Measurements from ENCODE around the gene NRCAM.

The NRCAM gene

GRCh38 chr7:108108131-108108530 is 348.1 kb downstream of the NRCAM start:
- POLR2A ChIA-PET, result no interaction called here
- no peak for DNase-seq (ENCODE audit: extremely low spot score)
- CTCF ChIA-PET, result no interaction called here
- TF ChIP-seq FOXK2 (IDR thresholded peaks at IDR 0.05), result no peak
- TF ChIP-seq FOXM1 (IDR thresholded peaks at IDR 0.05; ENCODE audit: borderline replicate concordance), result no peak
- TF ChIP-seq, protein P1, sequence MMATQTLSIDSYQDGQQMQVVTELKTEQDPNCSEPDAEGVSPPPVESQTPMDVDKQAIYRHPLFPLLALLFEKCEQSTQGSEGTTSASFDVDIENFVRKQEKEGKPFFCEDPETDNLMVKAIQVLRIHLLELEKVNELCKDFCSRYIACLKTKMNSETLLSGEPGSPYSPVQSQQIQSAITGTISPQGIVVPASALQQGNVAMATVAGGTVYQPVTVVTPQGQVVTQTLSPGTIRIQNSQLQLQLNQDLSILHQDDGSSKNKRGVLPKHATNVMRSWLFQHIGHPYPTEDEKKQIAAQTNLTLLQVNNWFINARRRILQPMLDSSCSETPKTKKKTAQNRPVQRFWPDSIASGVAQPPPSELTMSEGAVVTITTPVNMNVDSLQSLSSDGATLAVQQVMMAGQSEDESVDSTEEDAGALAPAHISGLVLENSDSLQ (IDR thresholded peaks at IDR 0.05), result no peak
- TF ChIP-seq BHLHE40 (IDR thresholded peaks at IDR 0.05; ENCODE audit: borderline replicate concordance), result no peak
- TF ChIP-seq TARDBP (IDR thresholded peaks at IDR 0.05), result no peak
- no peak for TF ChIP-seq FOXA1 (IDR thresholded peaks at IDR 0.05)
- no peak for TF ChIP-seq ELF4 (IDR thresholded peaks at IDR 0.05)
- TF ChIP-seq HDGF (IDR thresholded peaks at IDR 0.05; ENCODE audit: borderline replicate concordance), result no peak
- TF ChIP-seq ARNT (IDR thresholded peaks at IDR 0.05), result no peak
- no peak for TF ChIP-seq SUZ12 (IDR thresholded peaks at IDR 0.05)
- no peak for TF ChIP-seq L3MBTL2 (conservative IDR thresholded peaks at IDR 0.05)

DNA sequence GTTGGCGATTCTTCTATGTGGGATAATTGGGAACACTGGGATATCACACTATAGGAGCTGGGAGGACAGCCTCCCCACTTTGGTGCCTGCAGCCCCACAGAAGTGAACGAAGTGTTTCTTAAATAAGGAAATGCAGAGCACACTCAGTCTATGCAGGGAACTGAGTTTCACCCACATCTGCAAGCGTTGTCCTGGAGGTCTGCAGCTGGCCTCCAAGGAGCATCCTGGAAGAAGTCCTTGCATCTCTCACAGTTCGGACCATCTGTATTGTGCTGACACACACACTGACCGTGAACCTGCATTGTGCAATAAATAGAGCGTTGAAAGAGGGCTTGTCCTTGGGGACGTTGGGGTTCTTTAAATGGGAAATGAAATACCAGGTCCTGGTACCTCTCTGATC is 351.9 kb downstream of the NRCAM start:
- ChIA-PET CTCF (no interaction called here), POLR2A (no interaction called here)
- TF ChIP-seq, protein P1 (IDR thresholded peaks at IDR 0.05), result no peak
- TF ChIP-seq CTBP1 (IDR thresholded peaks at IDR 0.05; ENCODE audit: borderline replicate concordance), result no peak
- TF ChIP-seq ZNF384 (IDR thresholded peaks at IDR 0.05), result no peak
- TF ChIP-seq FOXA1 (IDR thresholded peaks at IDR 0.05), result no peak
- no peak for TF ChIP-seq NFRKB (IDR thresholded peaks at IDR 0.05)
- no peak for TF ChIP-seq TARDBP (IDR thresholded peaks at IDR 0.05)
- no peak for TF ChIP-seq ELF4 (IDR thresholded peaks at IDR 0.05)
- no peak for TF ChIP-seq FOXM1 (IDR thresholded peaks at IDR 0.05; ENCODE audit: borderline replicate concordance)
- no peak for TF ChIP-seq SP1 (IDR thresholded peaks at IDR 0.05)
- no peak for TF ChIP-seq L3MBTL2 (conservative IDR thresholded peaks at IDR 0.05)
- no peak for TF ChIP-seq LEF1 (IDR thresholded peaks at IDR 0.05; ENCODE audit: borderline replicate concordance)
- no peak for TF ChIP-seq SUZ12 (IDR thresholded peaks at IDR 0.05)
- no peak for TF ChIP-seq BHLHE40 (IDR thresholded peaks at IDR 0.05; ENCODE audit: borderline replicate concordance)
- TF ChIP-seq ARNT (IDR thresholded peaks at IDR 0.05), result no peak
- TF ChIP-seq FOXK2 (IDR thresholded peaks at IDR 0.05), result no peak
- TF ChIP-seq HDGF (IDR thresholded peaks at IDR 0.05; ENCODE audit: borderline replicate concordance), result no peak
- DNase-seq (ENCODE audit: extremely low spot score), result no peak

DNA sequence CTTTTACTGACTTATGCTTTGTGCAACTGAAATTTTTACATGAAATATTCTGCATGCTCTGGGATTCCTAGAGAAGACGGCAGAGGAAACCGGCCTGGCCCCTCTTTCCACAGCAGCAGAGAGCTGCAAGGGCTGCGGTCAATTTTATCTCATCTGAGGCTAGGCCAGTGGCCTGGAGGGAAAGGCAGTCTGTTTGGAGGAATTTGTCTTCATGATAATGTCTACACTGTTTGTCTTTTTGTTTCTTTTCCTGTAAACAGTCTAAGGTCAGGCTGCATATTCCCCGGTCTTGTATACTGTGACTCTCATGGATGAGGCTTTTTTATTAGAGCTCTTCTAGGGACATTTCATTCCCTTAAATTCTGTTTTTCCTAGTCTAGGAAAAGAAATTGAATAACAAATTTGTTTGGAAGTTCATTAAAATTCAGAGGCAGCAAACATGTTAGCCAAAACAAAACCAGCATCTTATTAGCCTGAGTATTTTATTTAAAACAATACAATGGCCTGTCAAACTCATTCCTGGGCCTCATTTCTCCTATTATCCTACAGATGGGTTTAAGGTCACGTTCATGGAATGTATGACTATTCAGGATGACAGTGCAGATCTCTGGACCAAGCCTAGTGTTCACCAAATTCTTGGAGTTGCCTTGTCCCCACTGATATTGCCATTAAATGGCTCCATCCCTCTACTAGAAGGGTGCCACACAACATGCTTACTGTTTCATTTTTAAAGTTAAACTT is 352.5 kb downstream of the NRCAM start:
- ChIA-PET POLR2A (no interaction called here), CTCF (no interaction called here)
- TF ChIP-seq FOXM1 (IDR thresholded peaks at IDR 0.05; ENCODE audit: borderline replicate concordance) (no peak), TARDBP (IDR thresholded peaks at IDR 0.05) (no peak), LEF1 (IDR thresholded peaks at IDR 0.05; ENCODE audit: borderline replicate concordance) (no peak), L3MBTL2 (conservative IDR thresholded peaks at IDR 0.05) (no peak), HDGF (IDR thresholded peaks at IDR 0.05; ENCODE audit: borderline replicate concordance) (no peak), FOXA1 (IDR thresholded peaks at IDR 0.05) (no peak), SP1 (IDR thresholded peaks at IDR 0.05) (no peak), NFRKB (IDR thresholded peaks at IDR 0.05) (no peak), SUZ12 (IDR thresholded peaks at IDR 0.05) (no peak), ZNF384 (IDR thresholded peaks at IDR 0.05) (no peak), FOXK2 (IDR thresholded peaks at IDR 0.05) (no peak), BHLHE40 (IDR thresholded peaks at IDR 0.05; ENCODE audit: borderline replicate concordance) (no peak), ELF4 (IDR thresholded peaks at IDR 0.05) (no peak), ARNT (IDR thresholded peaks at IDR 0.05) (no peak), CTBP1 (IDR thresholded peaks at IDR 0.05; ENCODE audit: borderline replicate concordance) (no peak)
- TF ChIP-seq, protein P1 (IDR thresholded peaks at IDR 0.05), result no peak
- DNase-seq (ENCODE audit: extremely low spot score), result no peak

DNA sequence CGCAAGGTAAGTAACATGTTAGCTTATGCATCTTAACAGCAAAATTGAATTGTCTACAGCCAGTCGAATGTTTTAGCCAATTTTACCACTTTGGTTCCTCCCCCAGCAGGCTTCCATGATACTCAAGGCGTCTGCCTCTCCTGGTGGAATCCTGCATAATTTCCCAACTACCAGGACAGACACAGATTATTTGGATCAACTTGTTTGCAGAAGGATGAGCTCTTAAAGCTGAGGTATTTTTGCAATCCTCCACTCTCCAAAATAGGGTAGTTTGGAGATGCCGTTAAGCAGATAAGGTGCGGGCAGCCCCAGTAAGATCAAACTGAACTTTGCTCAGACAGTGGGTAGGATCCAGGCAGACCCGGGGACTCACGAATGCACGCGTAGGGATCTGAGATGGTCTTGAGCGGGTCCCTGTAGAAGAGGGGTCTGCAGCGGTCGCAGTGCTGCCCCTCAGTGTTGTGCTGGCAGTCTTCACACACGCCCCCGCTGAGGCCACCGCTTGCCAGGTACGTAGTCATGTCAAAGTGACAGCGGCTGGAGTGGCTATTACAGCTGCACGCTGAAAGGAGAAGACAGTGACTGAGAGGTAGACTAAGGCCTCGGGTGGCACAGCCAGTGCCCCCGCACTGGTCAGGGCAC is 353.4 kb downstream of the NRCAM start:
- no peak for DNase-seq (ENCODE audit: extremely low spot score)
- POLR2A ChIA-PET, result no interaction called here
- TF ChIP-seq FOXM1 (IDR thresholded peaks at IDR 0.05; ENCODE audit: borderline replicate concordance) (no peak), NFRKB (IDR thresholded peaks at IDR 0.05) (no peak), LEF1 (IDR thresholded peaks at IDR 0.05; ENCODE audit: borderline replicate concordance) (no peak), ARNT (IDR thresholded peaks at IDR 0.05) (no peak)
- CTCF ChIA-PET, result interaction anchor here (0.6 kb wide), 1 partner anchor 111 kb away, joined by 8 read pairs; no protein-coding TSS in a partner anchor

DNA sequence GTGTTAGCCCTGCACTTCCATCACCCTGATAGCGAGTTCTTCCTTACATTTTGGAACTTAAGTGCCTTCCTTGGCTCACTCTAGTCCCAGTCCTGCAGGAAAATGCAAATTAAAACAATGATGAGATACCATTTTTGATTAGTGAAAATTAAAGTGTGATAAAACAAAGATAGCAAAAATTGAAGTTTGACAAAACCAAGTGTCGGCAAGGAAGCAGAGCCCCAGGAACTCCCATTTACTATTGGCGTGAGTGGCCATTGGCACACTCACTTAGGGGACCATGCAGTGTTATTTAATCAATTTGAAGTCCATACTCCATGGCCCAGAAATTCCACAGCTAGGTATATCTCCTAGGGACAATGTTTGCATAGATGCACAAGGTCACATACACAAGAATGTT is 354.5 kb downstream of the NRCAM start:
- no peak for DNase-seq (ENCODE audit: extremely low spot score)
- TF ChIP-seq CTBP1 (IDR thresholded peaks at IDR 0.05; ENCODE audit: borderline replicate concordance) (no peak), FOXM1 (IDR thresholded peaks at IDR 0.05; ENCODE audit: borderline replicate concordance) (no peak), FOXA1 (IDR thresholded peaks at IDR 0.05) (no peak), NFRKB (IDR thresholded peaks at IDR 0.05) (no peak), ZNF384 (IDR thresholded peaks at IDR 0.05) (no peak)
- ChIA-PET POLR2A (no interaction called here), CTCF (no interaction called here)

DNA sequence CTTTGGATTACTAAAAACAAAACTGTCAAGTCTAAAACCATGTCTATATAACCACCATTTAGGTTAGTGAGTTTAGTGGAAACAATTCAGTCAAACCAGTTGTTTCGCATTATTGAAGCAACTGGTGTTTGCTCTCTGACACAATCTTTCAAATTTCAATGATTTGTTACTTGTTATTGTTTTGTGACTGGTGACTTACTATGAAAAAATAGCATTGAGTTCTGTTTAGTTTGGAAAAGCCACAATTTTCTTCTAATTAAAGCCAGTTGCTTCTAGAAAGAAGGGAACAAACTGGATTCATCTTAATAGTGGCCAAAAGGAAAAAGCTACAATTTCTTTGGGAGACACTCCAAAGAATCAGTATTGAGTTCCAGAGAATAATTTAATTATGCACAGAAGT is 356.5 kb downstream of the NRCAM start:
- DNase-seq (ENCODE audit: extremely low spot score), result no peak
- ChIA-PET POLR2A (no interaction called here), CTCF (no interaction called here)
- TF ChIP-seq NFRKB (IDR thresholded peaks at IDR 0.05) (no peak), L3MBTL2 (conservative IDR thresholded peaks at IDR 0.05) (no peak), TARDBP (IDR thresholded peaks at IDR 0.05) (no peak)
- TF ChIP-seq, protein P1 (IDR thresholded peaks at IDR 0.05), result no peak
